NB4 (cell line): ENCODE data around the gene HOXC12.

Source experiments
- MYC ChIP-seq: IDR thresholded peaks from 2 replicates; pipeline ENCODE4 v1.6.1; 2011; ENCODE audit warnings: low read depth, low read length
- POLR2A ChIP-seq: IDR thresholded peaks from 2 replicates; pipeline ENCODE4 v1.6.1; 2011; ENCODE audit warnings: mild to moderate bottlenecking; ENCODE audit not compliant: insufficient read length; ENCODE audit errors: extremely low read depth
- TF ChIP-seq, protein P1 (sequence below): IDR thresholded peaks from 2 replicates; pipeline ENCODE4 v1.6.1; 2011; ENCODE audit warnings: low read depth, low read length

DNA sequence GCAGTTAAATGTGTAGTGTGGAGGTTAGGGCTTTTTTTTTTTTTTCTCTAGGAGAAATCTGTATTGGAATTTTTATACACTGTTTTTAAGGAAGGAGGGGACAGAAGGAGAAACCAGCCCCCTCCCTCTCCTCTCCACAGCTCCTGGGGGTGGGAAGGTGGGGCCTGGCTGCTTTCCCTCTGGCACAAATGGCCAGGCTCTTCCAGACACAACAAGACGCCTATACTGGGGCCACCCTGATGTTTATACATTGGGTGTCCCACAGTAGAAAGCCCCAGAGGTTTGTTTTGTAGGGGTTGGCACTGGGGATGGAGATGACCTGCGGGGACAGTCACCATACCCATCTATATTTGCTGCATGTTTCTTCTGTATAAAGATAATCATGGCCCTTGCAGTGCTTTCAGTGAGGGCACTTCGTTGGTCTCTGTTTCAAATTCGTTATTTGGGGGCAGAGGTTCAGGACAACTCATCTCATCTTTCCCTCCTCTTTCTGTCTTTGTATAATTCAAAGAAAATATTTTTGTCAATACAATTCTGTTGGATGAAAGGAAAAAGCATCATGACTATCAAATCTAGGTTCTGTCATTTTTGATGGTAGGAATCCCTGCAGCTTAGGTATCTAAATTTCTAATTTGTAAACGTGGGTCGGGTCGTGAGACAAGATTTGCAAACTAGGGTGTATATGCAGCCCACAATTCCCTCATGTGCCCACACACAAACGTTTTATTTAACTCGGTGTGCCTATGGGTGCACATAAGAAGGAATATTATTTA, 22.3 kb downstream of the HOXC12 start:
- TF ChIP-seq, protein P1, sequence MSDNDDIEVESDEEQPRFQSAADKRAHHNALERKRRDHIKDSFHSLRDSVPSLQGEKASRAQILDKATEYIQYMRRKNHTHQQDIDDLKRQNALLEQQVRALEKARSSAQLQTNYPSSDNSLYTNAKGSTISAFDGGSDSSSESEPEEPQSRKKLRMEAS, result no peak
- no peak for TF ChIP-seq MYC
- no peak for TF ChIP-seq POLR2A
